Type B pancreatic cell (in vitro differentiated cells): ENCODE results near the gene SLC22A15. TPM values are rescaled to one million over a fixed set of nuclear protein-coding genes. Genes with fewer than 3 reads are reported as not detected.

Experiments
- DNase-seq: peaks from one replicate; pipeline ENCODE4 v3.0.0; 2021; ENCODE audit warnings: mixed read lengths; ENCODE audit not compliant: unreplicated experiment; ENCODE audit errors: extremely low spot score
- H3K27ac Mint-ChIP-seq: 2 replicates; pipeline ENCODE4 v1.8.0; 2021; ENCODE audit warnings: mild to moderate bottlenecking, mixed read lengths
- H3K27me3 Mint-ChIP-seq: 2 replicates; pipeline ENCODE4 v1.8.0; 2021; ENCODE audit warnings: mixed read lengths
- H3K36me3 Mint-ChIP-seq: 2 replicates; pipeline ENCODE4 v1.8.0; 2021; ENCODE audit warnings: mixed read lengths
- H3K4me1 Mint-ChIP-seq: one replicate; pipeline ENCODE4 v1.8.0; 2021; ENCODE audit warnings: mixed read lengths; ENCODE audit not compliant: unreplicated experiment
- H3K4me3 Mint-ChIP-seq: 2 replicates; pipeline ENCODE4 v1.8.0; 2021; ENCODE audit warnings: mild to moderate bottlenecking, mixed read lengths
- H3K9me3 Mint-ChIP-seq: 2 replicates; pipeline ENCODE4 v1.8.0; 2021; ENCODE audit warnings: mixed read lengths
- total RNA-seq: library from RNA; stranded (reverse); gene quantifications from 2 replicates; pipeline ENCODE4 v1.2.1, GENCODE V29; 2021; ENCODE audit warnings: low replicate concordance
- TF ChIP-seq, protein P1 (sequence below): fragments of 200-600 bp; sonication (generic); conservative IDR thresholded peaks from 2 replicates; pipeline ENCODE4 v1.5.0; 2021; ENCODE audit warnings: antibody characterized with exemption, mild to moderate bottlenecking

The SLC22A15 gene
- total RNA-seq, 1 donor from 2014 or later: 3.9 TPM

DNA sequence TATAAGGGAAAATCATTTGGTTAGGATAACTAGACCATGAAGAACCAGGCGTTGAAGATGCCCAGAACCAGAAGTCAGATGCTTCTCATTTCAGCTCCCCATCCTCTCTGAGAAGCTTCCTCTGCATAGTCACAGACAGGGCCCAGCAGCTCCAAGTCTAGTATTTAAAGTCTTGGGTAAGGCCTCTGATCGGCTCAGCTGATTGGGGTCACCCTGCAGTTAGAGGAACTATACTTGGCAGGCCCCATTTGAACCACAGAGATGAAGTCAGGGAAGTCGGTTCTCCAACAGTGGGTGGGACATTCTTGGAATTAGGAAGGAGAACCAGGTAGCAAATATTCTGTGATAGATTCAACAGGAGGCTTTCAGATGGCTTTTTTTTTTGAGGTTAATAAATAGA lies 48.3 kb downstream of the SLC22A15 start:
- Mint-ChIP-seq H3K36me3 (peaks cover 9% of the 10 kb centered on the region), H3K27me3 (no peaks in the 10 kb centered on the region), H3K4me1 (no peaks in the 10 kb centered on the region), H3K27ac (no peak overlapping the region), H3K4me3 (no peak overlapping the region), H3K9me3 (no peaks in the 10 kb centered on the region)
- TF ChIP-seq, protein P1, sequence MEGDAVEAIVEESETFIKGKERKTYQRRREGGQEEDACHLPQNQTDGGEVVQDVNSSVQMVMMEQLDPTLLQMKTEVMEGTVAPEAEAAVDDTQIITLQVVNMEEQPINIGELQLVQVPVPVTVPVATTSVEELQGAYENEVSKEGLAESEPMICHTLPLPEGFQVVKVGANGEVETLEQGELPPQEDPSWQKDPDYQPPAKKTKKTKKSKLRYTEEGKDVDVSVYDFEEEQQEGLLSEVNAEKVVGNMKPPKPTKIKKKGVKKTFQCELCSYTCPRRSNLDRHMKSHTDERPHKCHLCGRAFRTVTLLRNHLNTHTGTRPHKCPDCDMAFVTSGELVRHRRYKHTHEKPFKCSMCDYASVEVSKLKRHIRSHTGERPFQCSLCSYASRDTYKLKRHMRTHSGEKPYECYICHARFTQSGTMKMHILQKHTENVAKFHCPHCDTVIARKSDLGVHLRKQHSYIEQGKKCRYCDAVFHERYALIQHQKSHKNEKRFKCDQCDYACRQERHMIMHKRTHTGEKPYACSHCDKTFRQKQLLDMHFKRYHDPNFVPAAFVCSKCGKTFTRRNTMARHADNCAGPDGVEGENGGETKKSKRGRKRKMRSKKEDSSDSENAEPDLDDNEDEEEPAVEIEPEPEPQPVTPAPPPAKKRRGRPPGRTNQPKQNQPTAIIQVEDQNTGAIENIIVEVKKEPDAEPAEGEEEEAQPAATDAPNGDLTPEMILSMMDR: no peak
- no peak for DNase-seq

DNA sequence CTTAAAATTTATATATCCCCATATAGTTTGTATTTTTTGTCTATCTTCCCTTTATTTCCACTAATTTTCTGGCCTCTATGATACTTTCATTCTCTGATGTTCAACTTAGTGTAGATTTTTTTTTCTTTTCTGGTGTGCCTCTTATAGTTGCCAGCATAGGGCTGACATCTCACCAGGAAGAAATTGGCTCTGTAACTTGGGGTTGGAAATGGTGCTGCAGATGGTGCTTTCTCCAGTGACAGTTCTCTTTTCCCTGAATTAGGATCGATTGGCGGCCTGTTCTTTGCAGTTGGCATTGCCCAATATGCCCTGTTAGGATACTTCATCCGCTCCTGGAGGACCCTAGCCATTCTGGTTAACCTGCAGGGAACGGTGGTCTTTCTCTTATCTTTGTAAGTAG lies 50.3 kb downstream of the SLC22A15 start:
- H3K27ac Mint-ChIP-seq: no peak overlapping the region
- no peaks in the 10 kb centered on the region for H3K27me3 Mint-ChIP-seq
- TF ChIP-seq, protein P1: no peak
- H3K36me3 Mint-ChIP-seq: peaks cover 2% of the 10 kb centered on the region
- no peak overlapping the region for H3K4me3 Mint-ChIP-seq
- H3K9me3 Mint-ChIP-seq: no peaks in the 10 kb centered on the region
- DNase-seq: no peak
- no peaks in the 10 kb centered on the region for H3K4me1 Mint-ChIP-seq

DNA sequence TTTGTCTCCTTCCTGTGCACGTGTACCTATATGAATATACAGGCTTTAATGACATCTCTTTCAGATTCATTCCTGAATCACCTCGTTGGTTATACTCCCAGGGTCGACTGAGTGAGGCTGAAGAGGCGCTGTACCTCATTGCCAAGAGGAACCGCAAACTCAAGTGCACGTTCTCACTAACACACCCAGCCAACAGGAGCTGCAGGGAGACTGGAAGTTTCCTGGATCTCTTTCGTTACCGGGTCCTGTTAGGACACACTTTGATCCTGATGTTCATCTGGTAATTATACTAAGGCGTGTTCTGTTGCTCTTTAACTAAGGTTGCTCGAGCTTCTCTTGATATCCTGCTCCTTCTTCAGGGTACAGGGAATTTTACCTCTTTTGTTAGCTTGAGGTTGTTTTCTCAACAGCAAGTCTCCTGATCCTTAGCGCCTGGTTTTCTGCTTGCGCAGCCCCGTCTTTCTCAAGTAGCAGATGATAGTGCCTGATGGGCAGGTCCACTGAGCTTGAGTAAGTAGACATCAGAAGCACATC lies 55.1 kb downstream of the SLC22A15 start:
- H3K27ac Mint-ChIP-seq: no peak overlapping the region
- DNase-seq: no peak
- peaks cover 7% of the 10 kb centered on the region for H3K36me3 Mint-ChIP-seq
- H3K9me3 Mint-ChIP-seq: no peaks in the 10 kb centered on the region
- TF ChIP-seq, protein P1: no peak
- no peaks in the 10 kb centered on the region for H3K27me3 Mint-ChIP-seq
- H3K4me3 Mint-ChIP-seq: no peak overlapping the region
- no peaks in the 10 kb centered on the region for H3K4me1 Mint-ChIP-seq

DNA sequence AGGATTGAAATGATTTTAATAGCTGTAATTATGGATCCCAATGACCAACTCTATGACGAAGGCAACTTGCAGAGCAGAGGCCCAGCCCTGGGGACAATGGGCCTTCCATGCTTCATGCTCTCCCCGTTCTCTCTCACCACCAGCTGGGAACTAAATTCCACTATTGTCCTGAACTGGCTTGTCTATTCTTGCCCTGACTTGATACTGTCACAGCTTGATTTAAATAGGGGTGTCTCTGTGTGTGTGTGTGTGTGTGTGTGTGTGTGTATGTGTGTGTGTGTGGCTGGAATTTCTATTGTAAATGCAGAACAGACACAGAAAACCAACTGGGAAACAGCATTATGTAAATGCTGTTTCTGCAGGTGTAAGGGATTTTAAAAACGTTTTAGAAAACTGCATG lies 57.0 kb downstream of the SLC22A15 start:
- Mint-ChIP-seq H3K4me3 (no peak overlapping the region), H3K27me3 (no peaks in the 10 kb centered on the region), H3K4me1 (no peaks in the 10 kb centered on the region), H3K9me3 (no peaks in the 10 kb centered on the region), H3K27ac (no peak overlapping the region), H3K36me3 (peaks cover 7% of the 10 kb centered on the region)
- no peak for DNase-seq
- TF ChIP-seq, protein P1: no peak

DNA sequence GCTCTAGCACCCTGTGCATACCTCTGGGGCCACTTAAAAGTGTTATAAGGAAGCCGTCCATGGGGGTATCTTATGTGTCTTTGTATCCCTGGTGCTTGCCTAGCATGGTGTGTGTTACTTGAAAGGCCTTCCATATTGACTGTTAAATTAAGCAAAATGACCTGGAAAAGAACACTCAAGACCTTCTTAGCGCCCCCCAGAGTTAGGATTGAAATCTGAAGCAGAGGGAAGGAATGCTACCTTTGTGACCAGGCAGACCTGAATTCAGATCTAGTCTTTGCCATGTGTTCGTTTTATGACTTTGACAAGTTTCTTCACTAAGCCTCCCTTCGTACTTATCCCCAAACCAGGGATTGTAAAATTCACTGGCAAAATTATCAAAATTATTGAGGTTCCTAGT lies 59.9 kb downstream of the SLC22A15 start:
- DNase-seq: no peak
- Mint-ChIP-seq H3K9me3 (no peaks in the 10 kb centered on the region), H3K27me3 (no peaks in the 10 kb centered on the region), H3K27ac (no peak overlapping the region), H3K4me1 (no peaks in the 10 kb centered on the region), H3K4me3 (no peak overlapping the region), H3K36me3 (peaks cover 7% of the 10 kb centered on the region)
- TF ChIP-seq, protein P1: no peak

DNA sequence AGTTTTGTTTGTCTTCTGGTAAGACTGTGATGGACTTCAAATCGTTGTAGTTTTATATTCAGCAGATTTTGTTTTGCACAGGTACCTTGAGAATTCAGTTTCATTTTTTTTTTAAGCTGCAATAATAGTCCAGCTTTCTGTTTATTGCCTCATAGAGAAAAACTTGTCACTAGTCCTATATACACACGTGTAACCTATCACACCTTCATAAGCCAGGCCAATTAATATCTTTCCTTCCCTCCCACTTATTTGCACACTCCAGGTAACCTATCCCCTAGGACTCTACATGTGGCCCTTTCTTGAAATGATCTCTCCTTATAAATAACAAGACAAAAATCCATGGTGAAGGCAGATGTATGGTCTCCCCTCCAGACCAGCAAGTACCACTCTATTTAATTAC lies 62.4 kb downstream of the SLC22A15 start:
- TF ChIP-seq, protein P1: no peak
- Mint-ChIP-seq H3K36me3 (peaks cover 4% of the 10 kb centered on the region), H3K9me3 (no peaks in the 10 kb centered on the region), H3K27me3 (no peaks in the 10 kb centered on the region), H3K4me3 (no peak overlapping the region), H3K27ac (no peak overlapping the region), H3K4me1 (no peaks in the 10 kb centered on the region)
- DNase-seq: no peak
